Right lobe of liver (tissue), 6 donors: Measurements from ENCODE around the gene KCTD20. TPM values are rescaled to one million over a fixed set of nuclear protein-coding genes. Genes with fewer than 3 reads are reported as not detected.
A peak's percentile ranks its signal among the peaks of the same experiment; 100 is the strongest.

Experiments used
- ATAC-seq, 4 donors: fragments of 200-7000 bp; cut with Tn5 transposase; one replicate each; pipeline ENCODE4 v1.9.1; 2020; ENCODE audit warnings: mild to moderate bottlenecking in 4 of 4, moderate library complexity in 4 of 4
- DNase-seq, 3 donors: peaks; one replicate each; pipeline ENCODE4 v3.0.0-alpha.2; 2020
- H3K27ac ChIP-seq, 3 donors: fragments of 200-600 bp; one replicate each; pipeline ENCODE4 v1.8.0; 2022
- H3K27me3 ChIP-seq, 2 donors: fragments of 200-600 bp; one replicate each; pipeline ENCODE4 v1.8.0; 2022
- H3K36me3 ChIP-seq, 4 donors: fragments of 200-600 bp; sonication (generic) in 1 of 4; one replicate each; pipeline versions ENCODE4 v1.5.1 to v1.8.0; 2017 to 2022; ENCODE audit warnings: control low read depth in 1 of 4
- H3K4me1 ChIP-seq, 4 donors: fragments of 200-600 bp; sonication (generic) in 1 of 4; one replicate each; pipeline versions ENCODE4 v1.5.1 to v1.8.0; 2017 to 2022; ENCODE audit warnings: control low read depth in 1 of 4
- H3K4me3 ChIP-seq, 3 donors: fragments of 200-600 bp; one replicate each; pipeline ENCODE4 v1.8.0; 2022
- H3K9me3 ChIP-seq, 4 donors: fragments of 200-600 bp; sonication (generic) in 1 of 4; one replicate each; pipeline versions ENCODE4 v1.5.1 to v1.8.0; 2017 to 2022; ENCODE audit warnings: control low read depth in 1 of 4
- POLR2A ChIP-seq: fragments of 450-650 bp; IDR thresholded peaks from one replicate; pipeline ENCODE4 v1.6.1; 2017; ENCODE audit warnings: antibody characterized with exemption, mild to moderate bottlenecking
- WGBS: methylation state at CpG from one replicate; pipeline ENCODE4 v1.1.6; 2018; ENCODE audit warnings: low coverage, low lambda C conversion rate; ENCODE audit not compliant: insufficient coverage; ENCODE audit errors: missing lambda C conversion rate; 5-methylcytosine and 5-hydroxymethylcytosine counted together
- intact Hi-C, 2 donors: fragments of 100-400 bp; cut with DNase I; formaldehyde crosslinking; loops; one replicate each; pipeline versions ENCODE4 v1.11.2 to v1.14.1; 2022
- total RNA-seq, 6 experiments: library from RNA; depleted of rRNA in 2 of 6; stranded (reverse); fragments of >200 nt in 2 of 6; fragmentation: NEBNext Ultra II Directional in 3 of 6; extraction: Animal tissue kit (Norgen Biotek cat#: 25700) in 3 of 6; gene quantifications; one replicate each; pipeline versions ENCODE4 v1.1.0 to v1.2.4, GENCODE V29; 2016 to 2023
- TF ChIP-seq, protein P1 (sequence below), 4 donors: fragments of 200-600 bp in 3 of 4; fragments of 450-650 bp in 1 of 4; IDR thresholded peaks; one replicate each; pipeline versions ENCODE4 v1.5.1 to v1.8.0; 2016 to 2022; ENCODE audit warnings: antibody characterized with exemption in 4 of 4, mild to moderate bottlenecking in 2 of 4
- donor health status: DM: no; HTN: yes; CAD: no.
- donor health status: DM: no; HTN: no; CAD: no.
- donor health status: DM: no; HTN: no; CAD: no.
- donor health status: DM: no; HTN: yes; CAD: no.
- donor health status: DM: no; HTN: yes; CAD: no.

The KCTD20 gene
- total RNA-seq, 6 experiments from 2014 or later, result 24.8 to 48.8 (median 33.5) TPM

DNA sequence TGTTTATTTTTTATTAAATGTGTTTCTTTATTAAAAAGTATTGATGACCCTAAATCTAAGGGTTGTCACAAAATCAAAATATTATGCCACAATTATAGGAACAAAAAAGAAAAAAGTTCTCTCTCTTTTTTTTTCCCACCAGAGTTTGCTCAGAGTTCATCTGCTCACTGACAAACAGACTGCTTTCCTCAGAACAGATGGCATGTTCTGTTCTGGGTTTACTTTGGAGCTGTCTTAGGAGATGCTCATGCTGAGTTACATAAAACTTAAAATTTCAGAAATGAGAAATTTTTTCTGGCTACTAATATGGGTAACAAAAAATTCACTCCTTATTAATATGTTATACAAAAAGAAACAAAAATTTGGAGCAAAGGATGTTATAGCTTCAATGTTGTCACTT, 74.2 kb downstream of the KCTD20 start:
- Histone ChIP-seq H3K27me3 (no peaks in the 10 kb centered on the region), H3K4me3 (no peak overlapping the region), H3K9me3 (no peaks in the 10 kb centered on the region), H3K27ac (no peak overlapping the region), H3K4me1 (peaks cover 0 to 28% (median 13%) of the 10 kb centered on the region in 4 donors), H3K36me3 (peaks cover 0 to 13% (median 2%) of the 10 kb centered on the region in 4 donors)
- intact Hi-C loops, result no loop called here
- TF ChIP-seq POLR2A, result no peak
- TF ChIP-seq, protein P1, sequence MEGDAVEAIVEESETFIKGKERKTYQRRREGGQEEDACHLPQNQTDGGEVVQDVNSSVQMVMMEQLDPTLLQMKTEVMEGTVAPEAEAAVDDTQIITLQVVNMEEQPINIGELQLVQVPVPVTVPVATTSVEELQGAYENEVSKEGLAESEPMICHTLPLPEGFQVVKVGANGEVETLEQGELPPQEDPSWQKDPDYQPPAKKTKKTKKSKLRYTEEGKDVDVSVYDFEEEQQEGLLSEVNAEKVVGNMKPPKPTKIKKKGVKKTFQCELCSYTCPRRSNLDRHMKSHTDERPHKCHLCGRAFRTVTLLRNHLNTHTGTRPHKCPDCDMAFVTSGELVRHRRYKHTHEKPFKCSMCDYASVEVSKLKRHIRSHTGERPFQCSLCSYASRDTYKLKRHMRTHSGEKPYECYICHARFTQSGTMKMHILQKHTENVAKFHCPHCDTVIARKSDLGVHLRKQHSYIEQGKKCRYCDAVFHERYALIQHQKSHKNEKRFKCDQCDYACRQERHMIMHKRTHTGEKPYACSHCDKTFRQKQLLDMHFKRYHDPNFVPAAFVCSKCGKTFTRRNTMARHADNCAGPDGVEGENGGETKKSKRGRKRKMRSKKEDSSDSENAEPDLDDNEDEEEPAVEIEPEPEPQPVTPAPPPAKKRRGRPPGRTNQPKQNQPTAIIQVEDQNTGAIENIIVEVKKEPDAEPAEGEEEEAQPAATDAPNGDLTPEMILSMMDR (IDR thresholded peaks at IDR 0.05), result no peak
- no peak for ATAC-seq
- DNase-seq, result no peak

GRCh38 chr6:36517408-36517807, 74.6 kb downstream of the KCTD20 start:
- TF ChIP-seq, protein P1 (IDR thresholded peaks at IDR 0.05), result no peak
- no peak for TF ChIP-seq POLR2A
- 90% methylated on average over 2 of the region's 2 CpGs for WGBS
- no peaks in the 10 kb centered on the region for H3K9me3 ChIP-seq
- no peak overlapping the region for H3K4me3 ChIP-seq
- no peaks in the 10 kb centered on the region for H3K27me3 ChIP-seq
- peaks cover 0 to 23% (median 12%) of the 10 kb centered on the region in 4 donors for H3K4me1 ChIP-seq
- intact Hi-C loops, result no loop called here
- no peak overlapping the region for H3K27ac ChIP-seq
- peaks cover 0 to 17% (median 2%) of the 10 kb centered on the region in 4 donors for H3K36me3 ChIP-seq
- DNase-seq, result no peak
- ATAC-seq, result no peak

DNA sequence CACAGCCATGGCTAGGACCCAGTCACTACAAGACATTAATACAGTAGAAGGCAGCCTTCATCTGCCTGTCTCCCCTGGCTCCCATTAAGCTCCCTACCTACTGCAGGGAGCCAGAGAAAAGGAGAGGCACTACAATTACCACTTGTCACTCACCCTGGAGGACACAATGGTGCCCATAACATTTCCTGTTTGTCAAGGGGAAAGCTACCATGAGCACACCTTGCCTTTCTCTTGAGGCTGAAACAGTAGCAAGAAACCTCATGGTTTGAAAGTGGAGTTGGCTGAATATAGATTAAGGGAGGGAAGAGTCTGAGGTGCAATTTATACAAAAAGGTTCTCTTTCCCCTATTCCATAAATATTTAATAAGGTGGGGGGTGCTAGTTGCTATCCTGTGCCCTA, 76.6 kb downstream of the KCTD20 start:
- H3K36me3 ChIP-seq, result peaks cover 0 to 17% (median 2%) of the 10 kb centered on the region in 4 donors

DNA sequence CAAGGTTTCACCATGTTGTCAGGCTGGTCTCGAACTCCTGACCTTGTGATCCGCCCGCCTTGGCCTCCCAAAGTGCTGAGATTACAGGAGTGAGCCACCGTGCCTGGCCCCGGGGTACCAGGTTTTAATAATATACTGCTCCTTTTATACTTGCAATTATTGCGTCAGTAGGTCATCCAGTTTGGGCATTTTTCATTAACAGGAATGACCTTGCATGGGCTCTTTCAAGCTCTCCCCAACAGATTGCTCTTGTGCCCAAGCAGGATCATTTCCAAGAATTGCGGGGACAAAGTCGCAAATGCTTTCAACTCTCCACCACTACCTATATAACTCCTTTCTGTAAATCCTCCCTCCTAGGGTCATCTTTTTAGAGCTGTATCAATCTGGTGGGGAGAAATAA, 80.7 kb downstream of the KCTD20 start:
- ATAC-seq (peak; percentile 72 to 88 (median 80)), DNase-seq (peak in 1 of 3 donors; percentile 80)
- Histone ChIP-seq H3K27me3 (no peaks in the 10 kb centered on the region), H3K9me3 (no peaks in the 10 kb centered on the region), H3K4me3 (peak overlapping the region in 2 of 3 donors; percentile 9 to 10), H3K27ac (peak overlapping the region; percentile 67 to 90 (median 89)), H3K36me3 (peaks cover 0 to 17% (median 2%) of the 10 kb centered on the region in 4 donors), H3K4me1 (peaks cover 0 to 31% (median 16%) of the 10 kb centered on the region in 4 donors)
- TF ChIP-seq, protein P1 (IDR thresholded peaks at IDR 0.05), result no peak
- TF ChIP-seq POLR2A, result no peak
- WGBS, result 25% methylated on average over 8 of the region's 8 CpGs
- intact Hi-C loops, result no loop called here

More for the DNA sequence above, 76.6 kb downstream of the KCTD20 start:
- TF ChIP-seq, protein P1 (IDR thresholded peaks at IDR 0.05), result no peak
- TF ChIP-seq POLR2A, result no peak
- DNase-seq (no peak), ATAC-seq (no peak)
- intact Hi-C loops, result no loop called here
- no peaks in the 10 kb centered on the region for H3K9me3 ChIP-seq
- H3K27me3 ChIP-seq, result no peaks in the 10 kb centered on the region
- H3K4me1 ChIP-seq, result peaks cover 0 to 29% (median 13%) of the 10 kb centered on the region in 4 donors
- H3K27ac ChIP-seq, result no peak overlapping the region
- H3K4me3 ChIP-seq, result no peak overlapping the region
